ENCODE data around the gene LIPT1.

- TF ChIP-seq TAF1 (conservative IDR thresholded peaks at IDR 0.05) (no peak), CTCF (IDR thresholded peaks at IDR 0.05; ENCODE audit: low read depth, low read length, missing input control) (no peak), EGR1 (IDR thresholded peaks at IDR 0.05; ENCODE audit: low read depth in 2 of 2) (no peak), ATF3 (IDR thresholded peaks at IDR 0.05) (no peak), RXRA (IDR thresholded peaks at IDR 0.05) (no peak), MAX (IDR thresholded peaks at IDR 0.05) (no peak), RAD21 (IDR thresholded peaks at IDR 0.05) (no peak), REST (IDR thresholded peaks at IDR 0.05) (no peak), JUND (IDR thresholded peaks at IDR 0.05) (no peak), YY1 (IDR thresholded peaks at IDR 0.05) (no peak), GABPA (IDR thresholded peaks at IDR 0.05 in 1 of 2, conservative IDR thresholded peaks at IDR 0.05 in 1 of 2) (no peak), HNF4A (conservative IDR thresholded peaks at IDR 0.05) (no peak)
Measured at GRCh38 chr2:99156891-99157290, 2.1 kb downstream of the LIPT1 start.

All from liver (tissue), 3 donors.